Naive B cell (primary cell): ENCODE results near the gene OR10C1. TPM values are rescaled to one million over a fixed set of nuclear protein-coding genes. Genes with fewer than 3 reads are reported as not detected.

Source experiments
- ATAC-seq, 2 donors: fragments of 150-1000 bp; cut with Tn5 transposase; 2 replicates each; pipeline ENCODE4 v1.10.0; 2021; ENCODE audit warnings: low read depth in 2 of 2, mild to moderate bottlenecking in 2 of 2, moderate library complexity in 2 of 2
- DNase-seq: peaks from one replicate; pipeline ENCODE4 v3.0.0; 2022
- H3K27ac Mint-ChIP-seq, 6 donors: one replicate each; pipeline ENCODE4 v1.8.0; 2020 to 2022; ENCODE audit warnings: mild to moderate bottlenecking in 6 of 6, mixed read lengths in 6 of 6, moderate library complexity in 5 of 6, inconsistent platforms in 2 of 6
- H3K27me3 Mint-ChIP-seq, 3 donors: one replicate each; pipeline ENCODE4 v1.8.0; 2021 to 2022; ENCODE audit warnings: mixed read lengths in 3 of 3, mild to moderate bottlenecking in 1 of 3
- H3K36me3 Mint-ChIP-seq, 2 donors: one replicate each; pipeline ENCODE4 v1.8.0; 2020 to 2022; ENCODE audit warnings: mixed read lengths in 2 of 2, inconsistent platforms in 1 of 2, mild to moderate bottlenecking in 1 of 2
- H3K4me1 Mint-ChIP-seq, 3 donors: one replicate each; pipeline ENCODE4 v1.8.0; 2020 to 2022; ENCODE audit warnings: mixed read lengths in 3 of 3, inconsistent platforms in 1 of 3, mild to moderate bottlenecking in 1 of 3, moderate library complexity in 1 of 3
- H3K4me3 Mint-ChIP-seq, 8 donors: one replicate each; pipeline ENCODE4 v1.8.0; 2020 to 2022; ENCODE audit warnings: mild to moderate bottlenecking in 8 of 8, mixed read lengths in 8 of 8, moderate library complexity in 8 of 8, inconsistent platforms in 2 of 8
- H3K9me3 Mint-ChIP-seq, 7 donors: one replicate each; pipeline ENCODE4 v1.8.0; 2020 to 2022; ENCODE audit warnings: mixed read lengths in 7 of 7, mild to moderate bottlenecking in 5 of 7, inconsistent platforms in 2 of 7, moderate library complexity in 1 of 7
- polyA plus RNA-seq, 6 donors: library from polyadenylated mRNA; unstranded; fragments of 300-500 nt; fragmentation: Illumina TruSeq; gene quantifications; one replicate each; pipeline ENCODE4 v1.2.3, GENCODE V29; 2021; ENCODE audit warnings: low read depth in 6 of 6

Gene OR10C1
- polyA plus RNA-seq, 6 donors from 2014 or later: not detected

DNA sequence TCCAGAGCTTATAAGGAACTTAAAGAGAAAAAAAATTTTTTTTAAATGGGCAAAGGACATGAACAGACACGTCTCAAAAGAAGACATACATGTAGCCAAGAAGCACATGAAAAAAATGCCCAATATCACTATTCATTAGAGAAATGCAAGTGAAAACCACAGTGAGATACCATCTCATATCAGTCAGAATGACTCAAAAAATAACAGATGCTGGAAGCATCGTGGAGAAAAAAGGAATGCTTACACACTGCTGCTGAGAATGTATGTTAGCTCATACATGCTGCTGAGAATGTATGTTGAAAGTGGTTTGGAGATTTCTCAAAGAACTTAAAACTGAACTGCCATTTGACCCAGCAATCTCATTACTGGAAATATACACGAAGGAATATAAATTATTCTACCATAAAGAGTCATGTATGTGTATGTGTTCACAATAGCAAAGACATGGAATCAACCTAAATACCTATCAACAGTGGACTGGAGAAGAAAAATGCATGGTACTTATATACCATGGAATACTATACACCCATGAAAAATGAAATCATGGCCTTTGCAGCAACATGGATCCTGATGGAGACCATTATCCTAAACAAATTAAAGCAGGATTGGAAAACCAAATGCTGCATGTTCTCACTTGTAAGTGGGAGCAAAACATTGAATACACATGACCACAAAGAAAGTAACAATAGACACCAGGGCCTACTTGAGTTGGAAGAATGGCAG lies 12.5 kb downstream of the OR10C1 start:
- DNase-seq (no peak), ATAC-seq (no peak)
- Mint-ChIP-seq H3K9me3 (peaks cover 0 to 6% (median 0%) of the 10 kb centered on the region in 7 donors), H3K27ac (no peak overlapping the region), H3K4me3 (no peak overlapping the region), H3K27me3 (peaks cover 22 to 41% (median 33%) of the 10 kb centered on the region in 3 donors), H3K4me1 (no peaks in the 10 kb centered on the region), H3K36me3 (no peaks in the 10 kb centered on the region)

DNA sequence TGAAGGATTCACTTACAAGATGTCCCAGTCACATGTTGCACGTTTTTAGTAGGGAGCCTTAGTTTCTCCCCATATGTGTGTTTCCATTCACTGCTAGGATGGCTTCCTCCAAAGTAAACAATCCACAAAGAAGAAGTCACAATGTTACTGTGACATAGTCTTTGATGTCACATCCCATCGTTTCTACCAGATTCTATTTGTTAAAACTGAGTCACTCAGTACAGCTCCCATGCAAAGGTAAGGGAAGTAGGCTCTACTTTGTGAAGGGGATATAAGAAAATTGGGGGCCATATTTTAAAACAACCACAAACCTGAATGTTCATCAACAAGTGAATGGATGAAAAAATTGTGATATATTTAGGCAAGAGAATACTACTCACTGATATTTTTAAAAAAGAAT lies 17.9 kb downstream of the OR10C1 start, which contains the start of the genes OR11A1 and OR2H1:
TSS of gene OR11A1 (minus strand) at position 101 of the 400 bp plus-strand sequence. CDS start 29,430 bp downstream, outside the sequence.
TSS of gene OR2H1 (plus strand) at position 185 of the 400 bp plus-strand sequence. CDS start 4,615 bp downstream, outside the sequence.
- Mint-ChIP-seq H3K27ac (no peak within 1 kb of the TSS), H3K4me1 (no peaks in the 10 kb centered on the region), H3K27me3 (peaks cover 6 to 11% (median 8%) of the 10 kb centered on the region in 3 donors), H3K9me3 (peaks cover 0 to 2% (median 0%) of the 10 kb centered on the region in 7 donors), H3K36me3 (no peaks in the 10 kb centered on the region), H3K4me3 (no peak within 1 kb of the TSS)
- ATAC-seq: no peak
- DNase-seq: no peak

DNA sequence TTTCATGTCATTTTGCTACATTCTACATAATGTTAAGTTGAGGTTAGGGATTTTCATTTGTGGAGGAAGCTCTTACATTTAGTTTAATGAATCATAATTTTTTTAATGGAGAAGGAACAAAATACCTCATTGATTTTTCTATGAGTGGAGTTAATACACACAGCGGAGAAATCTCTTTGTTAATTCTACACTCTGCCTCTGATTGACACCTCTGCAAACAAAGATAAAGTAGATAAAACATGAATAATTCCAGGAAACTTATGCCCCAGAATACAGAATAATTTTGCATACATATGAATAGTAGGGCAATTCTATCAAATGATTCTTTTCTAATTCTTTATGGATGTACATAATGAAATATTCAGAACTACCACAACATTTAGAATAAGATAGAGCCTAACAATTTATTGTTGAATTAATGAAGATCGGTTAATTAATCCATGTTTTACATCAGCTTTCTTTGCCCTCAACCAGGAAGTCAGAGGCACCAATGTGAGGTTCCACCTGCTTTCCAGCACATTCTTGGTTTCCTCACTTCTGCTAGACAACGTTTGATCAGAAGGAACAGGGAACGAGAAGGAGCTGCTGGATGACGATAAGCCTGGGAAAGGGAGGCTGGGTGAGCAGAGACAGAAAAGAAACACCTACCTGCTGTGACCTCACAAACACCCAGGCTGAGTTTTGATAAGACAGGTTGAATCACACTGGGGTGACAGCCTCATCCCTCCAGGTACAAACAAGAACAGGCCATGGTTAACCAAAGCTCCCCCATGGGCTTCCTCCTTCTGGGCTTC lies 22.1 kb downstream of the OR10C1 start:
- no peaks in the 10 kb centered on the region for H3K4me1 Mint-ChIP-seq
- DNase-seq: no peak
- no peak for ATAC-seq
- no peaks in the 10 kb centered on the region for H3K36me3 Mint-ChIP-seq
- no peak overlapping the region for H3K4me3 Mint-ChIP-seq
- H3K27ac Mint-ChIP-seq: no peak overlapping the region
- H3K9me3 Mint-ChIP-seq: peaks cover 0 to 2% (median 0%) of the 10 kb centered on the region in 7 donors
- H3K27me3 Mint-ChIP-seq: peaks cover 20 to 26% (median 23%) of the 10 kb centered on the region in 3 donors

DNA sequence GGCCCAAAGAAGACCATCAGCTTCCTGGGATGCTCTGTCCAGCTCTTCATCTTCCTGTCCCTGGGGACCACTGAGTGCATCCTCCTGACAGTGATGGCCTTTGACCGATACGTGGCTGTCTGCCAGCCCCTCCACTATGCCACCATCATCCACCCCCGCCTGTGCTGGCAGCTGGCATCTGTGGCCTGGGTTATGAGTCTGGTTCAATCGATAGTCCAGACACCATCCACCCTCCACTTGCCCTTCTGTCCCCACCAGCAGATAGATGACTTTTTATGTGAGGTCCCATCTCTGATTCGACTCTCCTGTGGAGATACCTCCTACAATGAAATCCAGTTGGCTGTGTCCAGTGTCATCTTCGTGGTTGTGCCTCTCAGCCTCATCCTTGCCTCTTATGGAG lies 22.9 kb downstream of the OR10C1 start:
- no peak for ATAC-seq
- H3K9me3 Mint-ChIP-seq: peaks cover 0 to 2% (median 0%) of the 10 kb centered on the region in 7 donors
- H3K36me3 Mint-ChIP-seq: no peaks in the 10 kb centered on the region
- peaks cover 23 to 32% (median 28%) of the 10 kb centered on the region in 3 donors for H3K27me3 Mint-ChIP-seq
- DNase-seq: no peak
- no peak overlapping the region for H3K4me3 Mint-ChIP-seq
- no peak overlapping the region for H3K27ac Mint-ChIP-seq
- no peaks in the 10 kb centered on the region for H3K4me1 Mint-ChIP-seq

DNA sequence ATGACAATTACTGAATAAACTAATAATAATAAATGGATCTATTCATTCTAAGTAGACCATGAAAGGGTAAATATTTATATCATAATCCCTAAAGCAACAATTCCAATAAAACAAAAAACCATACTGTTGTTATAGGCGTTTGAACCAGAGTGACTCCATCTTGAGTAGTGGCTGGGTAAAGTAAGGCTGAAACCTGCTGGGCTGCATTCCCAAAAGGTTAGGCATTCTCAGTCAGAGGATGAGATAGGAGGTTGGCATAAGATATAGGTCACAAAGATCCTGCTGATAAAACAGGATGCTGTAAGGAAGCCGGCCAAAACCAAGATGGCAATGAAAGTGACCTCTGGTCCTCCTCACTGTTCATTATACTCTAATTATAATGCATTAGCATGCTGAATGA lies 26.2 kb downstream of the OR10C1 start:
- Mint-ChIP-seq H3K4me1 (no peaks in the 10 kb centered on the region), H3K36me3 (no peaks in the 10 kb centered on the region), H3K4me3 (no peak overlapping the region), H3K27me3 (peaks cover 18 to 46% (median 42%) of the 10 kb centered on the region in 3 donors), H3K9me3 (peaks cover 0 to 2% (median 0%) of the 10 kb centered on the region in 7 donors), H3K27ac (no peak overlapping the region)
- no peak for ATAC-seq
- DNase-seq: no peak

DNA sequence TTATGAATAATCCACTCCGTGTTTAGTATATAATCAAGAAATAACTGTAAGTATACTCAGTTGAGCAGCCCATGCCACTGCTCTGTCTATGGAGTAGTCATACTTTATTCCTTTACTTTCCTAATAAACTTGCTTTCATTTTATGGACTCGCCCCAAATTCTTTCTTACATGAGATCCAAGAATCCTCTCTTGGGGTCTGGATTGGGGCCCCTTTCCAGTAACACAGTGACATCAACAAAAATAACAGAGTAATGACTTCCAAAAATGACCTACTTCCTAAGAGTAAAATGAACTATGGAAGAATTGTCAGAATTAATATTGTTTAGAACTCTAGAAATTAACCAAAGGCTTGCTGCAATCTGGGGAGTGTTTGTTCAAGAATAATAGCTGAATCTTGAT lies 26.7 kb downstream of the OR10C1 start:
- Mint-ChIP-seq H3K4me3 (no peak overlapping the region), H3K9me3 (peaks cover 0 to 2% (median 0%) of the 10 kb centered on the region in 7 donors), H3K27me3 (peaks cover 18 to 46% (median 43%) of the 10 kb centered on the region in 3 donors), H3K36me3 (no peaks in the 10 kb centered on the region), H3K27ac (no peak overlapping the region), H3K4me1 (no peaks in the 10 kb centered on the region)
- DNase-seq: no peak
- ATAC-seq: no peak

DNA sequence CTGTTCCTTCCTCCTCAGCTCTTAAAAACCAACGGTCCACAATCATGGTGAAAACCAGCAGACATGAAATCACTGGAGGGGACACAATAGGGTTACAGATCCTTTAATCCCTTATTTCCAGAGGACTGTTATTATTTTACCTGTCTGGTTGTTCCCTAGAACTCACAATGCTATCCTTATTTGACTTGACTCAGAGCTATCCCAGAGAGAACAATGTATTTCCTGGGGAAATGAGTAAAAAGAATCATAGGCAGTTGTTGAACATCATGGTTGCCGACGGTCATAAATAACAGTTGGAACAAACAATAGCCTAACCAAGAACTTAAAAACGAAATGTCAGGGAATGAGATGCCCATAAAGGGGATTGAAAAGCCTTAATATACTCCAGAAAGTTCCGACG lies 27.1 kb downstream of the OR10C1 start:
- no peaks in the 10 kb centered on the region for H3K36me3 Mint-ChIP-seq
- H3K27me3 Mint-ChIP-seq: peaks cover 18 to 48% (median 43%) of the 10 kb centered on the region in 3 donors
- DNase-seq: no peak
- no peak overlapping the region for H3K27ac Mint-ChIP-seq
- H3K4me1 Mint-ChIP-seq: no peaks in the 10 kb centered on the region
- no peak overlapping the region for H3K4me3 Mint-ChIP-seq
- ATAC-seq: no peak
- peaks cover 0 to 2% (median 0%) of the 10 kb centered on the region in 7 donors for H3K9me3 Mint-ChIP-seq

DNA sequence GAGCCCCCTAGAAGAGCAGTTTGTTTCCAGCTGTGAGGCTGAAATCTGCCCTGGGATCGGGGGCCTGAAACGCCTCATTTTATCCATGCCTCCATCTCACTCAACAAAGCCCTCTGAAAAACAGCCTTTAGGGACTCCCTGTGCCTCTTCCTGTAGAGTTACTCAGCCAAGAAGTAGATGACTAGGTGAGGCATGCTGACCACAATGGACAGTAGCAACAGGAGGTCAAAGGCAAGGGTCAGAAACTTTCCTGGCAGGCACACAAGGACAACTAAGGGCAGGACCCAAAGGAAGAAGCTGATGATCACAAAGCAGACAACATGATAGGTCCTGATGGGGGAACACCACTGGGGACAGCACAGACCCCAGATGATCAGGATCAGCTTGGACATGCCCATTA lies 35.9 kb downstream of the OR10C1 start:
- ATAC-seq: no peak
- Mint-ChIP-seq H3K27ac (no peak overlapping the region), H3K27me3 (peaks cover 19 to 26% (median 24%) of the 10 kb centered on the region in 3 donors), H3K9me3 (peaks cover 0 to 8% (median 0%) of the 10 kb centered on the region in 7 donors), H3K36me3 (peaks cover 0 to 8% of the 10 kb centered on the region in 2 donors), H3K4me3 (no peak overlapping the region), H3K4me1 (no peaks in the 10 kb centered on the region)
- no peak for DNase-seq

DNA sequence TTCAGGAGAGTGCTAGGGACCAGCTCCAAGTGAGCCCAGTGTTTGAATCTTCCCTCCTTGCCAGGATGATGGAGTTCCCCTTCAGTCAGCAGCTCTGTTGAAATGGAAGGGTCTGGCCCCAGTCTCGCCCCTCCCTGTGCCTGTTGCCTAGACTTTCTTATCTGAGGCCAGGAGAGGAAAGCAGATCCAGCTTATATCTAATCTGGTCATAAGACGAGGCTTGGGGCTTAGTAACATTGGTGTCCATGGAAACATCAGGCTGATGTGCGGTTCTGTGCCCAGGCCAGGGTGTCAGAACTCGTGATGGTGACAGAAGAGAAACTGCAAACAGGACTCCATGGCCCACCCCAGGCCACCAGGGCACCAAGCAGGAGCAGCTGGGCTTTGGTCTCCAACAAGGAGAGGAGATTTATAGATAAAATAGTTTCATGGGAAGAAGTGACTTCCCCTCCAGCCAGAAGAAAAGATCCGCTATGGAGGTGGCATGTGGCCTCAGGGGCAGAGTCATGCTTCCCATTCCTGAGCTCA lies 38.9 kb downstream of the OR10C1 start:
- H3K4me3 Mint-ChIP-seq: no peak overlapping the region
- no peaks in the 10 kb centered on the region for H3K4me1 Mint-ChIP-seq
- no peak for ATAC-seq

DNA sequence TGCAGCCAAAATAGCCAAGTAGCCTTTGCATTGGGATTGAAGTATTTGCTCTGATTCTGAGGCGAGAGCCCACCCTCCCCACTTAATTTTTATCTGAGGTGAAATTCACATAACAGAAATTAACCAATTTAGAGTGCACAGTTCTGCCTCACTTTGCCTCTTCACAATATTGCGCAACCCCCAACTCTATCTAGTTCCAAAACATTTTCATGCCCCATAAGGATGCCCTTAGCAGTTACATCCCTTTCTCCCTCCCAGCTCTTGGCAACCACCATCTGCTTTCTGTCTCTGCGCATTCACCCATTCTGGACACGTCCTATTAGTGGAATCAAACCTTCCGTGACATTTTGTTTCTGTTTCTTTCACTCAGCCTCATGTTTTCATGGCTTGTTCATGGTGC lies 39.6 kb downstream of the OR10C1 start:
- ATAC-seq (no peak), DNase-seq (no peak)
- no peaks in the 10 kb centered on the region for H3K36me3 Mint-ChIP-seq
- H3K27ac Mint-ChIP-seq: no peak overlapping the region
- H3K9me3 Mint-ChIP-seq: peaks cover 0 to 13% (median 3%) of the 10 kb centered on the region in 7 donors
- no peaks in the 10 kb centered on the region for H3K4me1 Mint-ChIP-seq
- peaks cover 7 to 27% (median 13%) of the 10 kb centered on the region in 3 donors for H3K27me3 Mint-ChIP-seq
- H3K4me3 Mint-ChIP-seq: no peak overlapping the region

More for the DNA sequence above, 38.9 kb downstream of the OR10C1 start:
- no peak for DNase-seq
- Mint-ChIP-seq H3K9me3 (peaks cover 0 to 19% (median 4%) of the 10 kb centered on the region in 7 donors), H3K27ac (no peak overlapping the region), H3K27me3 (peaks cover 13 to 23% (median 15%) of the 10 kb centered on the region in 3 donors), H3K36me3 (peaks cover 0 to 3% of the 10 kb centered on the region in 2 donors)

DNA sequence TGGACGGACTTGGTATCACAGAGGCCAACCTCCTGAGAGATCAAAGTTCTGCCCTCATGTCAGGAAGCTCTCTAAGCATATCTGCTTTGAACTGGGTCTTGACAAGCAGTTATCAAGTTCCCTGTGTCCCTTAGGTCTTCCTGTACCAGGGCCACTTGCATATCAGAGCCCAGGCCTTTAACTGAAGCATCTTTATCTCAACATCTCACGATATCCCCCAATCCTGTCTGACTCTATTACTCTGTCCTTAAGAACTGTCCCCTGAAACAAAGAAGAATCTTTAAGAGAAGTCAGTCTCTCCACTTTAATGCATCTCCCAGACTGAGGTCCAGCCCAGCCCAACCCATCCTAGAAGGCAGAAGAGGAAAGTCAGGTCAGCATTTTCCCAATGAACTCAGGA lies 40.5 kb downstream of the OR10C1 start:
- no peak for ATAC-seq
- Mint-ChIP-seq H3K9me3 (peaks cover 0 to 13% (median 3%) of the 10 kb centered on the region in 7 donors), H3K4me3 (no peak overlapping the region), H3K4me1 (no peaks in the 10 kb centered on the region), H3K27ac (no peak overlapping the region), H3K36me3 (no peaks in the 10 kb centered on the region), H3K27me3 (peaks cover 7 to 22% (median 13%) of the 10 kb centered on the region in 3 donors)
- DNase-seq: no peak

DNA sequence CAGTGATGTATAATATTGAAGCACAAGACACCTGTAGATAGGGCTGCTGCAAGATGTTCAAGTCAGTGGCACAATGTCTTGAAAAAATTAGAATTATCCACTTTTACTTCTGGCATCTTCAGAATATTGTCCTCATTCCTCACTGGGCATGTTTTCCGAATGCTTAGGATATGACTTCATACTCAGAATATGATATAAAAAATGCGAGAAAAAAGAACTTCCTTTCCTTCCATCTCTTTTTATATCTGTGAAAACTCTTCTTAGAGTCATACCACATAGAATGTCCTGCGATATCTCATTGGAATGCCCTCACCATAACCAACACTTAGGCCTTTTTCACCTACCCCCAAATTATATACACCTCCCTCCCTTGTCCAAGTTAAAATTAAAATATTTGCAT lies 44.1 kb downstream of the OR10C1 start:
- Mint-ChIP-seq H3K36me3 (no peaks in the 10 kb centered on the region), H3K4me3 (no peak overlapping the region), H3K4me1 (no peaks in the 10 kb centered on the region), H3K27me3 (peaks cover 13 to 24% (median 20%) of the 10 kb centered on the region in 3 donors), H3K9me3 (peaks cover 0 to 13% (median 3%) of the 10 kb centered on the region in 7 donors), H3K27ac (no peak overlapping the region)
- no peak for ATAC-seq
- DNase-seq: no peak

DNA sequence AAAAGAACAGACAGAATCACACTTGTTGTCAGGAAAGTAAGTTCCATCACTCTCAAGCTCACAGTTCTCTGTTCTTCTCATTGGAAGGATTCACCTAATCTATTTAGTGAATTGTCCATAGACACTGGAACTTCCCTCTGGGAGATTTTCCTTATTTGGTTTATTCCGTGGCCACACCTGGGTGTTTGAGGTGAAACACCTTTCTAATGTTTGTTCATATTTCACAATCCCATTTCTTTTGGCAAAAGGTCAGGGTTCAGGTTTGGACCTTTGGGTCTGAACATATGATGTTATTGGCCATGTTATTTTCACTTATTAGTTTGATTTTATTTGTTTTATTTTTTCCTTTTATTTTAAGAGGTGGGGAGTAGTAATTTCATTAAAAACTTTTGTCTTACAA lies 44.6 kb downstream of the OR10C1 start:
- no peak for ATAC-seq
- peaks cover 0 to 13% (median 3%) of the 10 kb centered on the region in 7 donors for H3K9me3 Mint-ChIP-seq
- H3K4me1 Mint-ChIP-seq: no peaks in the 10 kb centered on the region
- H3K4me3 Mint-ChIP-seq: no peak overlapping the region
- no peaks in the 10 kb centered on the region for H3K36me3 Mint-ChIP-seq
- H3K27ac Mint-ChIP-seq: no peak overlapping the region
- peaks cover 13 to 24% (median 20%) of the 10 kb centered on the region in 3 donors for H3K27me3 Mint-ChIP-seq
- DNase-seq: no peak
